A549 treated with dexamethasone at 1 μM for 4 hours (cell line): Measurements from ENCODE around the gene UBXN7. TPM values are rescaled to one million over a fixed set of nuclear protein-coding genes. Genes with fewer than 3 reads are reported as not detected.

ENCODE experiments used
- total RNA-seq: library from RNA; stranded (reverse); fragments of 200-300 nt; extraction: Qiagen RNA extraction; gene quantifications from 5 replicates; pipeline ENCODE4 v1.2.3, GENCODE V29; 2022

Gene UBXN7, protein sequence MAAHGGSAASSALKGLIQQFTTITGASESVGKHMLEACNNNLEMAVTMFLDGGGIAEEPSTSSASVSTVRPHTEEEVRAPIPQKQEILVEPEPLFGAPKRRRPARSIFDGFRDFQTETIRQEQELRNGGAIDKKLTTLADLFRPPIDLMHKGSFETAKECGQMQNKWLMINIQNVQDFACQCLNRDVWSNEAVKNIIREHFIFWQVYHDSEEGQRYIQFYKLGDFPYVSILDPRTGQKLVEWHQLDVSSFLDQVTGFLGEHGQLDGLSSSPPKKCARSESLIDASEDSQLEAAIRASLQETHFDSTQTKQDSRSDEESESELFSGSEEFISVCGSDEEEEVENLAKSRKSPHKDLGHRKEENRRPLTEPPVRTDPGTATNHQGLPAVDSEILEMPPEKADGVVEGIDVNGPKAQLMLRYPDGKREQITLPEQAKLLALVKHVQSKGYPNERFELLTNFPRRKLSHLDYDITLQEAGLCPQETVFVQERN
- 6.6 to 12.4 TPM (median 11.5 TPM) in 5 replicates for total RNA-seq

DNA sequence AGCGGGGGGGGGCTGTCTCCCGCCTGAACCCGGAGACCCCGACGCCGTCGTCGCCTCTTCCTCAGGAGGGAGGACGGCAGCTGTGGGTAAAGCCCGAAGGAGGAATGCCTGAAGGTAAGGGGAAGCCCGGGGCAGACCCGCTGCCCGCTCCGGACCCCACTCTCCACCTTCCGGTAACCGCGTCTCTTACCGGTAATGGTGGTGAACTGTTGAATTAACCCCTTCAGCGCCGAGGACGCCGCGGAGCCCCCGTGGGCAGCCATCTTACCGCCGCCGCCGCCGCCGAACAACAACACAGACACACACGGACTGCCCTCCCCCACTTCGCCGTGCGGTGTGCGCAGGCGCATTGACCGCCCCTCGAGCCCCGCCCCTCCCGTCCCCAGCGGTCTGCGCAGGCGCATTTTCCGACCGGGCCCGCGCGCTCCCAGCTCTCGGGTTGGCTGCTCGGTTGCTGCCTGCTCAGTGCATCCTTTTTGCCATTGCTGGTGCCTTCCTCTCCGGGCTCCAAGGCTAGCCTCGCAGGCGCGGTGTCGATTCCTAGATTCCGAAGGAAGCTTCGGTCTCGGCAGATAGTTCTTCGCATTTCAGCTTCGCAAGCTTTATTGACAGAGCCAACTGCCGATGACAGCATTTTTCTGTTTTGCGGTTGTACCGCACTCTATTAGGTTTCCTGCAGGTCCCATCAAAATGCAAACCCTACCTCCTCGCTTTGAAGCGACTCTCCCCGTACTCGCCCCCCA lies at the start of gene UBXN7:
Gene UBXN7 (minus strand): TSS at position 291 of the 743 bp plus-strand sequence. CDS start 28 bp downstream, at position 263.

DNA sequence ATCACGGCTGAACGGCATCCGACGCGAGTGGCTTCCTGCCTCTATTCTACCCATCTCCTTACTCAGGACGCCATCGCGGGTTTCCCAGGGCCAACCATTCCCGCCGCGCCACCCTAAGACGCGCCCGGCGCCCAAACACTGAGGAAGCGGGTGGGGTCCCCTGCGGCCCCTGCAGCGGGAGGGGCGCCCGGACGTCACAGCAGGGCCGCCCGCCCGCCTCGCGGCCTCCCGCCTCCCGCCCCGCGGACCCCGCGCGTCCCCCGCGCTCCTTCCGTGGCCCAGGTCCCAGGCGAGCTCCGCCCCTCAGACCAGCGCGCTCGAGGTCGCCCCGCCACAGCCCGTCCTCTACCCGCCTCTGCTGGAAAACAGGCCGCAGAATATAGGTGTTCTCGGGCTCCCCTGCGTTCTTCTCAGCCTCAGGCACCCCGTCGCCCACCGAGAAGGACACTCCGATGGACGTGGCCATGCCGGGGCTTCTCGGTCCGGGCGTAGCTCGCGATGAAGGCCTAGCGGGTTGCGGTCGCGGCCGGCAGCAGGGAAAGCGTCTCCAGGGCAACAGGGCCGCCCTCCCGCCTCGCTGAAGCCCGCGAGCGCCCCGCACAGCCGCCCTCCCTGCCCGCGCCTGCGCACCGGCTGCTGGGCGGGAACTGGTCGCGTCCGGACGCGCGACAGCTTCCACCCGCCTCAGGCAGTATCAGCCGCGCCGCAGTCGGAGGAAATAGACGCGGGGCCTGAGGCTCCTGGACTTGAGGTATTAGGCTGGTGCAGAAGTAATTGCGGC lies 114.3 kb downstream of the UBXN7 start, which contains the start of gene DYNLT2B:
Gene DYNLT2B (minus strand): TSS at position 554 of the 781 bp plus-strand sequence. CDS start 88 bp downstream, at position 466.

Other genes starting within 250 kb of the UBXN7 start
- 0.17 to 0.21 TPM (median 0.19 TPM) in 3 of 5 replicates, not detected in the others for gene ZDHHC19, start 221.0 kb downstream of the UBXN7 start, total RNA-seq
- gene SLC51A, start 215.9 kb downstream of the UBXN7 start, total RNA-seq = not detected in 5 replicates
- 30.6 to 39.2 TPM (median 38.3 TPM) in 5 replicates for gene PCYT1A, start 144.7 kb downstream of the UBXN7 start, total RNA-seq
- 21.7 to 25.7 TPM (median 22.7 TPM) in 5 replicates for gene DYNLT2B, start 114.2 kb downstream of the UBXN7 start, total RNA-seq
- 7.0 to 8.6 TPM (median 7.8 TPM) in 5 replicates for gene TM4SF19, start 94.0 kb downstream of the UBXN7 start, total RNA-seq
- 3.7 to 5.0 TPM (median 4.6 TPM) in 5 replicates for gene RNF168, start 71.3 kb upstream of the UBXN7 start, total RNA-seq
- not detected in 5 replicates for gene SMCO1, start 82.9 kb upstream of the UBXN7 start, total RNA-seq
- 8.9 to 11.7 TPM (median 10.2 TPM) in 5 replicates for gene WDR53, start 136.1 kb upstream of the UBXN7 start, total RNA-seq
- gene FBXO45, start 136.2 kb upstream of the UBXN7 start, total RNA-seq = 6.3 to 8.8 TPM (median 7.7 TPM) in 5 replicates
- gene NRROS, start 207.3 kb upstream of the UBXN7 start, total RNA-seq = 0.03 to 0.04 TPM (median 0.04 TPM) in 3 of 5 replicates, not detected in the others